ENCODE results near the gene TMEM101.

DNA sequence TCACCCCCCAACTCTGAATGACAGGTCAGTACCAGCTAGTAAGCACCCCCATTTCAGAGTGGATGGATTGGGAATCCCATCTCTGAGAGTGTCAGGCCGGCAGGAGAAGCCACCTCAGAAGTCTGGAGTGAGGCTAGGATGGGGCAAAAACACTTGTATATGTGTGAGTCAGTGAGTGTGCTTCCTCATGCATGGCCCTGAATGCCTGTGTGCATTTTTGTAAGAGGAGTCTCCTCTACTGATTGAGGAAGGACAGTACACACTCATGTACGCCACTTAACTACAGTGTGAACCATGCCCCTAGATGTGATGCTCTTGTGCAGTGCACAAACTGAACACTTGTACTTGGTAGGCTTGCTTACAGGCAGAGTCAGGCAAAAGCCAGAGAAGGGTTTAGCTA lies 32.6 kb downstream of the TMEM101 start:
- TF ChIP-seq CTCF (IDR thresholded peaks at IDR 0.05; ENCODE audit: low read depth, low read length, poor library complexity, severe bottlenecking) (no peak), EZH2phosphoT487 (IDR thresholded peaks at IDR 0.05; ENCODE audit: borderline replicate concordance, low read length) (no peak)

Measured in DOHH2 (cell line).